Measurements from ENCODE around the gene SOX9.
"Not testable (repeated sequence)": the region's sequence is repeated elsewhere in the genome, so short reads cannot be mapped to it uniquely, and the experiment has no call there.

SOX9 gene

GRCh38 chr17:72111336-72111923, 9.4 kb upstream of the SOX9 start:
- no peak for FAIRE-seq

DNA sequence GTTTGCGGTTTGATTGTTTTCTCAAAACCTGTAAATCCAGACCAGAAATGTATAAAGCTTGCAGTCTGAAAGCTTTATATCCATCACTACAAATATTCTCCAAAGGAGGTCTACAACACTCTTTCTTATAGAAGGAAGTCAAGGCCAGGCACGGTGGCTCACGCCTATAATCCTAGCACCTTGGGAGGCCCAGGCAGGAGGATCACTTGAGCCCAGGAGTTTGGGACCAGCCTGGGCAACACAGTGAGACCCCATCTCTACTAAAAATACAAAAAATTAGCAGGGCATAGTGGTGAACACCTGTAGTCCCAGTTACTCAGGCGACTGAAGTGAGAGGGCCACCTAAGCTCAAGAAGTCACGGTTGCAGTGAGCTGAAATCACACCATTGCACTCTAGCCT, 8.9 kb upstream of the SOX9 start:
- not testable (repeated sequence) for FAIRE-seq

DNA sequence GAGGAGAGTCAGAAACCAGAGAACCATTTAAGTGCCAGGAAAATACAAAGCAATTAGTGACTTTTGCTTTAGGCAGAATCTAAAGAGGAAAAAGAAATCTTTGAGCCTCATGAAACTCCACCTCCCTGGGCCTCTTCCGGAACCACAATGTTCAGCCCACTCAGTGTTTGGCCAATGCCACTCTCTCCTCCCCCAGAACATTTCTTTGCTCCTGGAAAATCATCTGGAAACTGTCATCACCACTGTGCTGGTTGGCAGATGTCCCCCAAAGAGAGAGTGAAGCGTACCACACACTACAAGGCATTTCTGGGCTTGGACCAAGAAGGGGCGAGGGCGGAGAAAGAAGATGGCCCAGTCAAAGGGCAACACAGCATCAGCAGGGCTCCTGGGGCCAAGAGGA, 7.1 kb upstream of the SOX9 start:
- no peak for FAIRE-seq

- no peak for FAIRE-seq
These were observed 4.9 kb upstream of the SOX9 start for GRCh38 chr17:72115781-72116525.

DNA sequence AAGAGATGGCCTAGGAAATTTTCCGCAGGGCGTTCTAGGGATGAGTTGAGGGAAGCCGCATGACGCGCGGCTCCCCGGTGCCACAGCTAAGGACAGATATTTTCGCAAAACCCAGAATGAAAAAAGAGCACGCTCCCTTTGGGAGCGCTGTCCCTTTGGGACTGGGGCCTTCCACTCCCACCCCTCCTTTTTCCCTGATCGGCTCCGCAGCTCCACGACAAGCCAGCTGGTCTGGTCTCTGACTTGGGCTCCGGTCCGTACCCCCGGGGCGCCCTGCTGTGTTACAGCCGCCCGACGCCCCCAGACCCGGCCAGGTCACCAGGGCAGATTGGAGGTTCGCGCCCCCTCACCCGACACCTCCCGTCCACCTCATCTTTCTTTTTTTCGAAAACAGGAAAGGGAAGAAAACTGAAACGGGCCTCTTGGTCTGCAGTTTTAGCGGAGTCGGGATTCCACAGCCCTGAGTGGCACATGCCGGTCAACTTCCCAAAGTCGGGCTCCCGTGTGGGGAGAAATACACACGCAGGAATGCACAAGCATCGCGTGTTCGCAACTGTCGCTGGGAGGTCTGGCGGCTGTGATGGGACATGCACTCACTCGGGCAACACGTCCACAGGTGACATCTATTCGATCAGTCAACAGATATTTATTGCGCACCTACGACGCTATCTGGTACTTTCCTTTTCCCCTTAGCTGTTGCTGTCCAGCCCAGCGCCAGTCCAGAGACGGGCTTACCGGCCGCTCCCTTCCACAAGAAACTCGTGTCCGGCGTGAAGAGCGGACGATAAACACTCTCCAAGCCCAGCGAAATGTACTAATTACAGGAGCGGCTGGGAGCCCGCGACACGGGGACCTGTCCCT, 3.9 kb upstream of the SOX9 start:
- no peak for FAIRE-seq

DNA sequence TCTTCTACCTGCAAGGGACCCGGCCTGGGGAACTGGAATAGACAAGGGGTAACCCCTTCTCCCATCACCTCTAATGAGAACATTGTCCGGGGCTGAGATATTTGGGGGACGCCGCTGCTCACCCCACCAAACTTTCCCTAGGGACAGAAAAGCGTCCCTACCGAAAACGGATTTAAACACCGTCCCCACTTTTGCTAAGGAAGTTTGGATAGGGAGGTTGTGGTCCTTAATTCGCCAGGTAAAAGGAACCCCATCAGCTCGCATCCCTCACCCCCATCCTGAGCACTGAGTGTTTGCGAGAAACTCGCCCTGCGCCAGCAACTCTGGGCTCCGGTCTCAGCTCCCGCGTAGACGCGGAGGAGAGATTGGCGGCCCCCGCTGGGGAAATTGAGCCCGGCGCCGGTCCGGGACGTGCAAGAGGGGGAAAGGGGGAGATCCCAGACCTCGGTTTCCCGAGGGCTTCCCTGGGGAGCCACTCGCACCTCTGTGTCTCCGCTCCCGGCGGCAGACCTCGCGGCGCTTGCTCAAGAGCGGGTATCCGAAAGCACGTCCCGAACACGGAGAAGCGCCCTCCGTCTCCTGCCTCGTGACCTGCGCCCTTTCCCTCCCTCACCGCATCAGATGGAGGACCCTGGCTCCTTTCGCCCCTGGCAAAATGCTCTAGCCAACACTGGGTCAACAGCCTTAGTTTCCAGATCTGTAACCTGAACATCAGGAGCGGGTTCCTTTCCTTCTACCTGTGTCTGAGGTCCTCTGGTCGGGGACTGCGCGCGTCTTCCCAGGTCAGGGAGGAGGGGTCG, 3.1 kb upstream of the SOX9 start:
- FAIRE-seq: no peak

DNA sequence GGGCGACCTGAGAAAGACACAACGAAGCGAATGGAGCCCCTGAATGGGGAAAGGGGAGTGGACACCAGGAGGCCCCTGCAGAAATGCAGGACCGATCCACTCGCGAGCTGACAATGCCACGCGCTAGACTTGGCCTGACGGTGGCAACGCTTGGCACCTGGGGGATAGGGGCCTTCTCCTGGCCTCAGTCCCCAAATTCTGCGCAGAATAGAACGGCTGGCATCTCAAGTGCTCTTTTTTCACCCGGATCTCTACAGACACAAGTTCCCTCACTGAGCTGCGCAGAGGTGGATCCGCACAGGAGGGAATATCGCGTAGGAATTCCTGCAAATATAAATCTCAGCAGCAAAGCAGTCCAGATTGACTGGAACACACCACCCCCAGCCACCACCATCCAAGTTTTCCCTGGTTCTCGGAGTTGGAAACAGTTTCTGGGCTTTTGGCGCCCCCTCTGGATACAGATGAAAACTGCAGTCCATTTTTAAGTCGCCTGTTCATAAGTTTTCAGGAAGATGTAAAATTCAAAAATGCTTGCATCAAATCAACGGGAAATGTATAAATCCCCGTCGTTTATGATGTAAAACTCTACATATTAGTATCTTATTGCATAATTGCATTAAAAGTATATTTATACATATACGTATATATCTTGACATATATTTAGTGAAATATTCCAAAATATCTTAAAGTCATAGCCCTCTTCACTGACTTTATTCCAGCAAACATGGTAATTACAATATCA, 2.3 kb upstream of the SOX9 start:
- no peak for FAIRE-seq

GRCh38 chr17:72119077-72119872, 1.5 kb upstream of the SOX9 start:
- FAIRE-seq: no peak

- no peak for FAIRE-seq
These were observed 763 bp upstream of the SOX9 start for GRCh38 chr17:72119873-72120641.

DNA sequence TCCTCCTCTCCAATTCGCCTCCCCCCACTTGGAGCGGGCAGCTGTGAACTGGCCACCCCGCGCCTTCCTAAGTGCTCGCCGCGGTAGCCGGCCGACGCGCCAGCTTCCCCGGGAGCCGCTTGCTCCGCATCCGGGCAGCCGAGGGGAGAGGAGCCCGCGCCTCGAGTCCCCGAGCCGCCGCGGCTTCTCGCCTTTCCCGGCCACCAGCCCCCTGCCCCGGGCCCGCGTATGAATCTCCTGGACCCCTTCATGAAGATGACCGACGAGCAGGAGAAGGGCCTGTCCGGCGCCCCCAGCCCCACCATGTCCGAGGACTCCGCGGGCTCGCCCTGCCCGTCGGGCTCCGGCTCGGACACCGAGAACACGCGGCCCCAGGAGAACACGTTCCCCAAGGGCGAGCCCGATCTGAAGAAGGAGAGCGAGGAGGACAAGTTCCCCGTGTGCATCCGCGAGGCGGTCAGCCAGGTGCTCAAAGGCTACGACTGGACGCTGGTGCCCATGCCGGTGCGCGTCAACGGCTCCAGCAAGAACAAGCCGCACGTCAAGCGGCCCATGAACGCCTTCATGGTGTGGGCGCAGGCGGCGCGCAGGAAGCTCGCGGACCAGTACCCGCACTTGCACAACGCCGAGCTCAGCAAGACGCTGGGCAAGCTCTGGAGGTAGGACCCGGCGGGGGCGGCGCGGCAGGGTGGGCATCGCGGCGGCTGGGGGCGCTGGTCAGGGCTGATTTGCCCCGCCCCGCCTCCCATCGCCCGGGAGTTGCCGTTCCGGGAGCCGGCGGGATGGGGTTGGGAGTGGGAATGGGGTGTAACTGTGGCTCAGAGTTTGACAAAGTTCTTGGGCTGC, 567 bp downstream of the SOX9 start:
- FAIRE-seq: no peak

DNA sequence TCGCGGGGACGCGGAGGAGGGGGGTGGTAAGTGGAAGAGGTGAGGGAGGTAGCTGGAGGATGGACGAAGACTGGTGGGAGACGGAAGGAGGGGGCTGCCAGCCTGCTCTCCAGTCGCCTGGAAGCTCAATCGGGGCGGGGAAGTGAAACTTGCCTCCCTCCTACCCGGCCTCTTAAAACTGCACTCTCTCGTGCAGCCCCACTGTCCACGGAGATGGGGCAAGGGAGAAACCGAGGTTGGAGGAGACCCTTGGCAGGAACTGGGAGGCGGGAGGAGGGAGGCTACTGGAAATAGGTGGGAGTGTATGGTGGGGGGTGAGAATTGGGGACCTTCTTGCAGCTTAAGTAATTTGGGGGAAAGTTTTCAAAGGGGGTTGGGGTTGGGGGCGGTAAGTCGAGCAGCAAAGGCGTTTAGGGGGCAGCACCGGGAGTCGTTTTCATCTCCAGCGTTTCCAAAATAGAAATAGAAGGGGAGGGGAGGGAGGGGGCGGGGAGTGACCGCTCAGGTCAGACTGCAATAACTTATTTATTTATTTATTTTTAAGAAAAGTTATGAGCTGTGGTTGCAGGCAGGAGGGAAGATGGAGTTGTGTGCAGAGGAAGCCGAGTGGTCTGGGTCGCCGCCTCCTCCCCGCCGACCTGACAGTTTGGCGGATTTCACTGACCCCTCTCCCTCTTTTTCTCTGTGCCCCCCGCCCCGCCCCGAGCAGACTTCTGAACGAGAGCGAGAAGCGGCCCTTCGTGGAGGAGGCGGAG, 1.4 kb downstream of the SOX9 start:
- no peak for FAIRE-seq

GRCh38 chr17:72122765-72123529, 2.1 kb downstream of the SOX9 start:
- FAIRE-seq: no peak

DNA sequence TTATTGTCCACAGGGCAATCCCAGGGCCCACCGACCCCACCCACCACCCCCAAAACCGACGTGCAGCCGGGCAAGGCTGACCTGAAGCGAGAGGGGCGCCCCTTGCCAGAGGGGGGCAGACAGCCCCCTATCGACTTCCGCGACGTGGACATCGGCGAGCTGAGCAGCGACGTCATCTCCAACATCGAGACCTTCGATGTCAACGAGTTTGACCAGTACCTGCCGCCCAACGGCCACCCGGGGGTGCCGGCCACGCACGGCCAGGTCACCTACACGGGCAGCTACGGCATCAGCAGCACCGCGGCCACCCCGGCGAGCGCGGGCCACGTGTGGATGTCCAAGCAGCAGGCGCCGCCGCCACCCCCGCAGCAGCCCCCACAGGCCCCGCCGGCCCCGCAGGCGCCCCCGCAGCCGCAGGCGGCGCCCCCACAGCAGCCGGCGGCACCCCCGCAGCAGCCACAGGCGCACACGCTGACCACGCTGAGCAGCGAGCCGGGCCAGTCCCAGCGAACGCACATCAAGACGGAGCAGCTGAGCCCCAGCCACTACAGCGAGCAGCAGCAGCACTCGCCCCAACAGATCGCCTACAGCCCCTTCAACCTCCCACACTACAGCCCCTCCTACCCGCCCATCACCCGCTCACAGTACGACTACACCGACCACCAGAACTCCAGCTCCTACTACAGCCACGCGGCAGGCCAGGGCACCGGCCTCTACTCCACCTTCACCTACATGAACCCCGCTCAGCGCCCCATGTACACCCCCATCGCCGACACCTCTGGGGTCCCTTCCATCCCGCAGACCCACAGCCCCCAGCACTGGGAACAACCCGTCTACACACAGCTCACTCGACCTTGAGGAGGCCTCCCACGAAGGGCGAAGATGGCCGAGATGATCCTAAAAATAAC, 3.0 kb downstream of the SOX9 start:
- FAIRE-seq: no peak

- FAIRE-seq: no peak
These were observed 3.6 kb downstream of the SOX9 start for GRCh38 chr17:72124438-72124775.

DNA sequence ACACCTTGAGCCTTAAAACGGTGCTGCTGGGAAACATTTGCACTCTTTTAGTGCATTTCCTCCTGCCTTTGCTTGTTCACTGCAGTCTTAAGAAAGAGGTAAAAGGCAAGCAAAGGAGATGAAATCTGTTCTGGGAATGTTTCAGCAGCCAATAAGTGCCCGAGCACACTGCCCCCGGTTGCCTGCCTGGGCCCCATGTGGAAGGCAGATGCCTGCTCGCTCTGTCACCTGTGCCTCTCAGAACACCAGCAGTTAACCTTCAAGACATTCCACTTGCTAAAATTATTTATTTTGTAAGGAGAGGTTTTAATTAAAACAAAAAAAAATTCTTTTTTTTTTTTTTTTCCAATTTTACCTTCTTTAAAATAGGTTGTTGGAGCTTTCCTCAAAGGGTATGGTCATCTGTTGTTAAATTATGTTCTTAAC, 4.4 kb downstream of the SOX9 start:
- no peak for FAIRE-seq

- FAIRE-seq: no peak
These were observed 4.9 kb downstream of the SOX9 start for GRCh38 chr17:72125742-72126141.
